VCaP (cell line): ENCODE results near the gene BACE2.
A peak's percentile ranks its signal among the peaks of the same experiment; 100 is the strongest.
"Not testable (repeated sequence)": the region's sequence is repeated elsewhere in the genome, so short reads cannot be mapped to it uniquely, and the experiment has no call there.

Source experiments
- H3K27ac ChIP-seq: fragments of 450-650 bp; 2 replicates; pipeline ENCODE4 v1.5.1; 2017
- TF ChIP-seq, protein P1 (sequence below): fragments of 450-650 bp; conservative IDR thresholded peaks from 2 replicates; pipeline ENCODE4 v1.5.1; 2017; ENCODE audit warnings: mild to moderate bottlenecking, moderate library complexity

Gene BACE2

DNA sequence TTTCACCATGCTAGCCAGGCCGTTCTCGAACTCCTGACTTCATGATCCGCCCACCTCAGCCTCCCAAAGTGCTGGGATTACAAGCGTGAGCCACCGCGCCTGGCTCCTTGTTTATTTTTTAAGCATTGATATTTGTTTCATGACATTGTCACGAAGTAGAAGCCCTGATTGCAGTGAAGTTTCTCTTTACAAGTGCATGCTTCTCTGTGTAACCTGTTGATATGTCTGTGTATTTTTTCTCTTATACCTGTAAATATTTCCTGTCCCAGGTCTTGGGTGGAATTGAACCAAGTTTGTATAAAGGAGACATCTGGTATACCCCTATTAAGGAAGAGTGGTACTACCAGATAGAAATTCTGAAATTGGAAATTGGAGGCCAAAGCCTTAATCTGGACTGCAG is 75.1 kb downstream of the BACE2 start:
- no peak overlapping the region for H3K27ac ChIP-seq
- TF ChIP-seq, protein P1, sequence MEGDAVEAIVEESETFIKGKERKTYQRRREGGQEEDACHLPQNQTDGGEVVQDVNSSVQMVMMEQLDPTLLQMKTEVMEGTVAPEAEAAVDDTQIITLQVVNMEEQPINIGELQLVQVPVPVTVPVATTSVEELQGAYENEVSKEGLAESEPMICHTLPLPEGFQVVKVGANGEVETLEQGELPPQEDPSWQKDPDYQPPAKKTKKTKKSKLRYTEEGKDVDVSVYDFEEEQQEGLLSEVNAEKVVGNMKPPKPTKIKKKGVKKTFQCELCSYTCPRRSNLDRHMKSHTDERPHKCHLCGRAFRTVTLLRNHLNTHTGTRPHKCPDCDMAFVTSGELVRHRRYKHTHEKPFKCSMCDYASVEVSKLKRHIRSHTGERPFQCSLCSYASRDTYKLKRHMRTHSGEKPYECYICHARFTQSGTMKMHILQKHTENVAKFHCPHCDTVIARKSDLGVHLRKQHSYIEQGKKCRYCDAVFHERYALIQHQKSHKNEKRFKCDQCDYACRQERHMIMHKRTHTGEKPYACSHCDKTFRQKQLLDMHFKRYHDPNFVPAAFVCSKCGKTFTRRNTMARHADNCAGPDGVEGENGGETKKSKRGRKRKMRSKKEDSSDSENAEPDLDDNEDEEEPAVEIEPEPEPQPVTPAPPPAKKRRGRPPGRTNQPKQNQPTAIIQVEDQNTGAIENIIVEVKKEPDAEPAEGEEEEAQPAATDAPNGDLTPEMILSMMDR, result no peak

DNA sequence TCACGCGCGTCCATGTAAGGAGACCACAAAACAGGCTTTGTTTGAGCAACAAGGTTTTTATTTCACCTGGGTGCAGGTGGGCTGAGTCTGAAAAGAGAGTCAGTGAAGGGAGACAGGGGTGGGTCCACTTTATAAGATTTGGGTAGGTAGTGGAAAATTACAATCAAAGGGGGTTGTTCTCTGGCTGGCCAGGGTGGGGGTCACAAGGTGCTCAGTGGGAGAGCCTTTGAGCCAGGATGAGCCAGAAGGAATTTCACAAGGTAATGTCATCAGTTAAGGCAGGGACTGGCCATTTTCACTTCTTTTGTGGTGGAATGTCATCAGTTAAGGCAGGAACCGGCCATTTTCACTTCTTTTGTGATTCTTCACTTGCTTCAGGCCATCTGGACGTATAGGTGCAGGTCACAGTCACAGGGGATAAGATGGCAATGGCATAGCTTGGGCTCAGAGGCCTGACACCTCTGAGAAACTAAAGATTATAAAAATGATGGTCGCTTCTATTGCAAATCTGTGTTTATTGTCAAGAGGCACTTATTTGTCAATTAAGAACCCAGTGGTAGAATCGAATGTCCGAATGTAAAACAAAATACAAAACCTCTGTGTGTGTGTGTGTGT is 76.4 kb downstream of the BACE2 start:
- not testable (repeated sequence) for H3K27ac ChIP-seq

DNA sequence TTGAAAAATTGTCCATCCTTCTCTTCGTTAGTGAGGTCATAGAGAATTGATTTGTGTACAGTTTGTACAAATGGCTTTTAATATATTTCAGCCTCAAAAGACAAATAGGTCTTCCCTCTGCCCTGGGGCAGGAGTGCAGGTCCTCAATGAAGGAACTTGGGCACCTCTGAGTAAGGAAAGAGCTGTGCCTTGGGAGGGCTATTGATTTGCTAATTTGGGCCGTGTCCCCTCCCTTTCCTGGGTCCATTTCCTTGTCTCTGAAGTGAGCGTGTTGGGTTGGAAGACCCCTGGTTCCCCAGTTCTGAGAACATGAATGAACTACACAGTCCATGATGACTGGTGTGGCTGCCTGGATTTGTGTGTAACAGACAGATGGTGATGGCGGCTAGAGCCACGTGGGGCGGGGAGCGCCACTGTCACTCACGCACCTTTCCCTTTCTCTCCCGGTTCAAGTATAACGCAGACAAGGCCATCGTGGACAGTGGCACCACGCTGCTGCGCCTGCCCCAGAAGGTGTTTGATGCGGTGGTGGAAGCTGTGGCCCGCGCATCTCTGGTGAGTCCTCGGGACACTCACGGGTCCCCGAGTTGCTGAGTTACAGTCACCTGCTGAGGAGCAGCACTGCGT is 77.7 kb downstream of the BACE2 start:
- TF ChIP-seq, protein P1, result no peak
- peak overlapping the region; percentile 90 for H3K27ac ChIP-seq

DNA sequence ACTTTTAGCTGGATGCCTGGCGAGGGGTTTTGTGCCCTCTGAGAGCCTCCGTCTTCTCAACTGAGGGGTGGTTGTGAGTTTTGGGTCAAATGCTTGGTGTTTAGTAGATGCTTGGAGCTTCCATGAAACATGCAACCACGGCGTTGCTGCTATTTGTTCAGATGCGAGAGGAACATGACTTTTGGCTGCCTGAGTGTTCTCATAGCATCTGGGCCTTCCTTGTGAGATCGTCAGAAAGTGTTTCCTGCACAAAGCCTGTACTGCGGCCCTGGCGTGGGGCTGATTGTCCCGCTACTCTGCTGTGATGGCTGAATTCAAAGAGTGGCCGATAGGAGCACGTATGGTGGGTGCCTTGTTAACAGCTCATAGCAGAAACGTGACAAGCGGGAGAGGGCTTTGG is 78.8 kb downstream of the BACE2 start:
- TF ChIP-seq, protein P1, result no peak
- peak overlapping the region; percentile 90 for H3K27ac ChIP-seq

DNA sequence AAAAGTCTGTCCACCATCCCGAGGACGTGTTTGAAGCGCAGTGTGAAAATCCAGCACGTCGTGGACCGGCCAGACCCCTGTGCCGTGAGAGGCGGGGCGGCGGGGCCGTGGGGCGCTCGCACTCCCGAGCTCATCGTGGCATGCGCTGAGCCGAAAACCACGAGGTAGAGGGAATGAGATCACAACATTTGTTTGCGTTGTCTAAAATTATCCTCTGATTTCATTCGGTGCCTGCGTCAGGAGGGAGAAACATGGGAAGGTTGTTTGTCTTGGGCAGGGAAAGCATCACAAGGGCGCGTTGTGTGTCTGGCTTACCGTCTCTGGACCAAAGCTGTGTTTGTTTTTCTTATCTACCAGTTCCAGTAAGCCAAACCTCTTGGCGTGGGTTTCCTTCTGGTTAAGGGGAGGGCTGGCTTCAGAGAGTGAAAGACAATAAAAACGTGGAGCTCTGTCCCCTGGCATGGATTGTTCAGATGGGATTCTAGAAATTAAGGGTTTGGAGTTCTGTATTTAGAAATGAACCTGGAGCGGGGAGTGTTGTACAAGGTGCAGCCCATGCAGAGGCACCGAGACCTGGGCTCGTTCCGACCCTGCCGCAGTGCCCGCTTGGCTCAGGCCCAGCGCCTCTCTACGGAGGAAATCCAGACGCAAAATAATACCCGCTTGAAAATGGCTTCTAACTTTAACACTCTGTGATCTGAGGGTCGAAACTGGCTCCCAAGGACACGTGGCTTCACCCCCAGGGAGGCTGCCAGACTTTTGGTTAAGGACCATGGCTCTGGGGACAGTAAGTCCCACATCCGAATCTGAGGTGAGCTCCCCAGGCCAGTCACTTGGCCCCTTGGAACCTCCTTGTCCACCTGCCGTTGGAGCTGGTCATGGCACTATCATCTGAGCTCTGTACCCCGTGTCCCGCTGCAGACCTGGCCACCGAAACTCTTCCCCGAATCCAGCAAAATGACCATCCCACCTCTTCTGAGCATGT is 79.9 kb downstream of the BACE2 start:
- TF ChIP-seq, protein P1, result no peak
- H3K27ac ChIP-seq, result peak overlapping the region; percentile 90

DNA sequence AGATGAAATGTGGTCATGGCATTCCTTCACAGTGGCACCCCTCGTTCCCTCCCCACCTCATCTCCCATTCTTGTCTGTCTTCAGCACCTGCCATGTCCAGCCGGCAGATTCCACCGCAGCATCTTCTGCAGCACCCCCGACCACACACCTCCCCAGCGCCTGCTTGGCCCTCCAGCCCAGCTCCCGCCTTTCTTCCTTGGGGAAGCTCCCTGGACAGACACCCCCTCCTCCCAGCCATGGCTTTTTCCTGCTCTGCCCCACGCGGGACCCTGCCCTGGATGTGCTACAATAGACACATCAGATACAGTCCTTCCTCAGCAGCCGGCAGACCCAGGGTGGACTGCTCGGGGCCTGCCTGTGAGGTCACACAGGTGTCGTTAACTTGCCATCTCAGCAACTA is 81.5 kb downstream of the BACE2 start:
- H3K27ac ChIP-seq, result peak overlapping the region; percentile 90
- TF ChIP-seq, protein P1, result no peak

DNA sequence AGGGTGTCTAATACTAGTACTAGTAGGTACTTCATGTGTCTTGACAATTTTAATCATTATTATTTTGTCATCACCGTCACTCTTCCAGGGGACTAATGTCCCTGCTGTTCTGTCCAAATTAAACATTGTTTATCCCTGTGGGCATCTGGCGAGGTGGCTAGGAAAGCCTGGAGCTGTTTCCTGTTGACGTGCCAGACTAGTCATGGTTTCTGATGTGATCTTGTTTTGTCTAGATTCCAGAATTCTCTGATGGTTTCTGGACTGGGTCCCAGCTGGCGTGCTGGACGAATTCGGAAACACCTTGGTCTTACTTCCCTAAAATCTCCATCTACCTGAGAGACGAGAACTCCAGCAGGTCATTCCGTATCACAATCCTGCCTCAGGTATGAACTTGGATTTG is 82.6 kb downstream of the BACE2 start:
- H3K27ac ChIP-seq, result peak overlapping the region; percentile 90
- TF ChIP-seq, protein P1, result no peak
